ENCODE measurements around the gene SCAMP3. TPM values are rescaled to one million over a fixed set of nuclear protein-coding genes. Genes with fewer than 3 reads are reported as not detected.
"Not testable (repeated sequence)": the region's sequence is repeated elsewhere in the genome, so short reads cannot be mapped to it uniquely, and the experiment has no call there.

The SCAMP3 gene
- polyA plus RNA-seq, 1 experiment = 104 TPM

GRCh38 chr1:155247667-155248553, 14.2 kb downstream of the SCAMP3 start:
- Histone ChIP-seq H3K27ac (ENCODE audit: low read depth, low read length) (no peak overlapping the region), H3K27me3 (ENCODE audit: control insufficient read depth, insufficient read depth, low read length) (no peaks in the 10 kb centered on the region), H3K4me3 (ENCODE audit: low read depth, low read length) (no peak overlapping the region), H3K9me3 (ENCODE audit: control insufficient read depth, insufficient read depth, low read length) (no peaks in the 10 kb centered on the region)
- ChIA-PET POLR2A (no interaction called here), CTCF (interaction anchor here (1.0 to 5.7 kb wide), 6 partner anchors 8 to 75 kb away, joined by 3 to 62 read pairs (median 4); partner anchors contain the start of genes ENTREP3, MTX1 and THBS3)
- TF ChIP-seq CTCF (IDR thresholded peaks at IDR 0.05; ENCODE audit: low read depth, low read length) = no peak
- no peak for DNase-seq (ENCODE audit: low read depth, low spot score)

- H3K27ac ChIP-seq (ENCODE audit: low read depth, low read length); DNase-seq (ENCODE audit: low read depth, low spot score); POLR2A ChIA-PET; H3K4me3 ChIP-seq (ENCODE audit: low read depth, low read length); H3K9me3 ChIP-seq (ENCODE audit: control insufficient read depth, insufficient read depth, low read length); H3K27me3 ChIP-seq (ENCODE audit: control insufficient read depth, insufficient read depth, low read length): not testable (repeated sequence)
- CTCF ChIA-PET = interaction anchor here (1.0 to 1.3 kb wide), 3 partner anchors 9 to 22 kb away, joined by 3 to 5 read pairs (median 4); partner anchors contain the start of gene ENTREP3
Observed at GRCh38 chr1:155246796-155247195, 15.4 kb downstream of the SCAMP3 start.

GRCh38 chr1:155245163-155245524, 17.0 kb downstream of the SCAMP3 start:
- ChIA-PET POLR2A (interaction anchor here (0.6 to 1.9 kb wide), 3 partner anchors 17 to 38 kb away, joined by 4 to 11 read pairs (median 6); partner anchors contain the start of genes CLK2, SCAMP3 and THBS3), CTCF (interaction anchor here (1.0 kb wide), 1 partner anchor 11 kb away, joined by 3 read pairs; no protein-coding TSS in a partner anchor)
- TF ChIP-seq CTCF (IDR thresholded peaks at IDR 0.05; ENCODE audit: low read depth, low read length) = no peak
- no peaks in the 10 kb centered on the region for H3K27me3 ChIP-seq (ENCODE audit: control insufficient read depth, insufficient read depth, low read length)
- H3K4me3 ChIP-seq (ENCODE audit: low read depth, low read length) = peak overlapping the region; percentile 72
- peak overlapping the region; percentile 82 for H3K27ac ChIP-seq (ENCODE audit: low read depth, low read length)
- no peak for DNase-seq (ENCODE audit: low read depth, low spot score)
- H3K9me3 ChIP-seq (ENCODE audit: control insufficient read depth, insufficient read depth, low read length) = no peaks in the 10 kb centered on the region

- CTCF ChIA-PET = interaction anchor here (0.7 to 1.4 kb wide), 5 partner anchors 12 to 72 kb away, joined by 3 to 4 read pairs (median 3); partner anchors contain the start of gene KRTCAP2
- peak; percentile 35; the same call in 1 of the 2 replicates for TF ChIP-seq CTCF (IDR thresholded peaks at IDR 0.05; ENCODE audit: low read depth, low read length)
- POLR2A ChIA-PET = interaction anchor here (0.6 to 1.9 kb wide), 6 partner anchors 18 to 50 kb away, joined by 3 to 11 read pairs (median 5); partner anchors contain the start of genes CLK2, SCAMP3 and THBS3
- peak; percentile 99 for DNase-seq (ENCODE audit: low read depth, low spot score)
- H3K27me3 ChIP-seq (ENCODE audit: control insufficient read depth, insufficient read depth, low read length) = no peaks in the 10 kb centered on the region
- H3K27ac ChIP-seq (ENCODE audit: low read depth, low read length) = peak overlapping the region; percentile 86
- peak overlapping the region; percentile 72 for H3K4me3 ChIP-seq (ENCODE audit: low read depth, low read length)
- no peaks in the 10 kb centered on the region for H3K9me3 ChIP-seq (ENCODE audit: control insufficient read depth, insufficient read depth, low read length)
Observed at GRCh38 chr1:155244368-155245162, 17.6 kb downstream of the SCAMP3 start.

GRCh38 chr1:155242805-155243358, 19.3 kb downstream of the SCAMP3 start:
- DNase-seq (ENCODE audit: low read depth, low spot score) = no peak
- peak overlapping the region; percentile 72 for H3K4me3 ChIP-seq (ENCODE audit: low read depth, low read length)
- no peaks in the 10 kb centered on the region for H3K27me3 ChIP-seq (ENCODE audit: control insufficient read depth, insufficient read depth, low read length)
- POLR2A ChIA-PET = interaction anchor here (1.2 to 1.6 kb wide), 2 partner anchors 18 to 81 kb away, joined by 3 to 8 read pairs; no protein-coding TSS in a partner anchor
- no peak for TF ChIP-seq CTCF (IDR thresholded peaks at IDR 0.05; ENCODE audit: low read depth, low read length)
- no peaks in the 10 kb centered on the region for H3K9me3 ChIP-seq (ENCODE audit: control insufficient read depth, insufficient read depth, low read length)
- H3K27ac ChIP-seq (ENCODE audit: low read depth, low read length) = no peak overlapping the region
- CTCF ChIA-PET = interaction anchor here (1.2 to 1.5 kb wide), 2 partner anchors 8 to 11 kb away, joined by 3 to 10 read pairs; no protein-coding TSS in a partner anchor
